ENCODE measurements around the gene RPL41. TPM values are rescaled to one million over a fixed set of nuclear protein-coding genes. Genes with fewer than 3 reads are reported as not detected.

Gene RPL41
- 1,000 to 10,000 TPM in 1 of 2 donors, 100 to 1,000 TPM in 1; 979 to 1,323 TPM for total RNA-seq
- polyA plus RNA-seq: 1,000 to 10,000 TPM; 1,640 to 2,155 TPM

DNA sequence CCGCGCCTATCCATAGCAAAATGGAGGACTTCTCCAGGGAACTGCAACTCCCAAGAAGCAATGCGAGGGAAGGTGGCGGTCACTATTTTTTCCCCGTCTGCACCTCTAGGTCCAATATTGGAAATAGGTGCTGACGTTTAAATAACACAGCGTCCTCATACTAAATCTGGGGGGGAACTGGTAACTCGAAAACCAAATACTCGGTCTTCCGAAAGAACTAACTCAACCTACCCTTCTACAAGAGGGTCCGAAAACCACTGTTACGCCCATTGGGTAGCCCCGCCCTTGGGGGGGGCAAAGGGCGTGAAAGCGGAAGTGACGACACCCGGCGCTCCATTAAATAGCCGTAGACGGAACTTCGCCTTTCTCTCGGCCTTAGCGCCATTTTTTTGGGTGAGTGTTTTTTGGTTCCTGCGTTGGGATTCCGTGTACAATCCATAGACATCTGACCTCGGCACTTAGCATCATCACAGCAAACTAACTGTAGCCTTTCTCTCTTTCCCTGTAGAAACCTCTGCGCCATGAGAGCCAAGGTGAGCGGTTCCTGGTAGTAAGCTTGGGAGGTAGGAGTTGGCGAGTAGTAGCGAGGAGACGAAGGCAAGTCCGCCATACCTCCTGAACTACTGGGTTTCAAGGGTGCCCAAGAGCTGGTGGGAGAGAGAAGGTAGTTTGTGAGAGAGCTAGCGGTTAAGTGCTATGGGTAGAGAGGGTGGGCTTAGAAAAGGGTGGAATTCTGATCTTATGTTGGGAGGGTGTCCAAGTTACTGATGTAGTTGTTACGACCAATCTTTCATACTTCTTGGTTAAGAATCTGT lies at the start of gene RPL41:
Gene RPL41 (plus strand): TSS at position 367 of the 815 bp plus-strand sequence.
- no peaks in the 10 kb centered on the region for H3K27me3 ChIP-seq (ENCODE audit: control insufficient read depth in 4 of 4, insufficient read depth in 4 of 4, low read length in 3 of 4)
- H3K36me3 ChIP-seq (ENCODE audit: control insufficient read depth in 4 of 4, insufficient read depth in 3 of 4, low read depth in 1 of 4, low read length in 3 of 4): peaks cover 3 to 19% (median 11%) of the 10 kb centered on the region in 4 donors
- WGBS: under 1% methylated on average over 34 of the region's 34 CpGs
- H3K4me1 ChIP-seq (ENCODE audit: control insufficient read depth in 4 of 4, insufficient read depth in 4 of 4, low read length in 3 of 4): peaks cover 22 to 40% (median 30%) of the 10 kb centered on the region in 4 donors
- H3K4me3 ChIP-seq (ENCODE audit: low read depth in 1 of 3, low read length in 3 of 3): peak within 1 kb of the TSS; percentile 49 to 97 (median 95)
- H3K9me3 ChIP-seq (ENCODE audit: control insufficient read depth in 4 of 4, low read length in 3 of 4): no peaks in the 10 kb centered on the region
- peak; percentile 98 for DNase-seq (ENCODE audit: low spot score)
- peak within 1 kb of the TSS; percentile 93 to 96 for H3K27ac ChIP-seq (ENCODE audit: low read depth in 1 of 2, low read length in 2 of 2)
- peak within 1 kb of the TSS; percentile 69 to 98 for H3K9ac ChIP-seq (ENCODE audit: low read depth in 1 of 2, low read length in 2 of 2)
- TF ChIP-seq, protein P1, sequence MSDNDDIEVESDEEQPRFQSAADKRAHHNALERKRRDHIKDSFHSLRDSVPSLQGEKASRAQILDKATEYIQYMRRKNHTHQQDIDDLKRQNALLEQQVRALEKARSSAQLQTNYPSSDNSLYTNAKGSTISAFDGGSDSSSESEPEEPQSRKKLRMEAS (IDR thresholded peaks at IDR 0.05): peak; percentile 49
- TF ChIP-seq RAD21 (IDR thresholded peaks at IDR 0.05): peak in 1 of 2 donors; percentile 33
- TF ChIP-seq SP1 (IDR thresholded peaks at IDR 0.05): peak; percentile 69
- TF ChIP-seq FOXA2 (IDR thresholded peaks at IDR 0.05): no peak
- TF ChIP-seq EGR1 (IDR thresholded peaks at IDR 0.05; ENCODE audit: low read depth in 2 of 2): peak; percentile 21 to 49
- TF ChIP-seq JUND (IDR thresholded peaks at IDR 0.05): peak; percentile 41 to 55
- TF ChIP-seq NR2F2 (IDR thresholded peaks at IDR 0.05): peak; percentile 60
- TF ChIP-seq RXRA (IDR thresholded peaks at IDR 0.05): peak; percentile 4 to 35
- peak; percentile 95 for TF ChIP-seq REST (IDR thresholded peaks at IDR 0.05)
- TF ChIP-seq HNF4G (IDR thresholded peaks at IDR 0.05): no peak
- TF ChIP-seq, protein P2, sequence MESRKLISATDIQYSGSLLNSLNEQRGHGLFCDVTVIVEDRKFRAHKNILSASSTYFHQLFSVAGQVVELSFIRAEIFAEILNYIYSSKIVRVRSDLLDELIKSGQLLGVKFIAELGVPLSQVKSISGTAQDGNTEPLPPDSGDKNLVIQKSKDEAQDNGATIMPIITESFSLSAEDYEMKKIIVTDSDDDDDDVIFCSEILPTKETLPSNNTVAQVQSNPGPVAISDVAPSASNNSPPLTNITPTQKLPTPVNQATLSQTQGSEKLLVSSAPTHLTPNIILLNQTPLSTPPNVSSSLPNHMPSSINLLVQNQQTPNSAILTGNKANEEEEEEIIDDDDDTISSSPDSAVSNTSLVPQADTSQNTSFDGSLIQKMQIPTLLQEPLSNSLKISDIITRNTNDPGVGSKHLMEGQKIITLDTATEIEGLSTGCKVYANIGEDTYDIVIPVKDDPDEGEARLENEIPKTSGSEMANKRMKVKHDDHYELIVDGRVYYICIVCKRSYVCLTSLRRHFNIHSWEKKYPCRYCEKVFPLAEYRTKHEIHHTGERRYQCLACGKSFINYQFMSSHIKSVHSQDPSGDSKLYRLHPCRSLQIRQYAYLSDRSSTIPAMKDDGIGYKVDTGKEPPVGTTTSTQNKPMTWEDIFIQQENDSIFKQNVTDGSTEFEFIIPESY (IDR thresholded peaks at IDR 0.05): peak; percentile 49
- peak; percentile 96 for TF ChIP-seq GABPA (IDR thresholded peaks at IDR 0.05 in 1 of 2, conservative IDR thresholded peaks at IDR 0.05 in 1 of 2)
- TF ChIP-seq TAF1 (conservative IDR thresholded peaks at IDR 0.05): peak; percentile 92
- TF ChIP-seq ATF3 (IDR thresholded peaks at IDR 0.05): peak; percentile 66
- peak; percentile 52 to 61 for TF ChIP-seq HNF4A (conservative IDR thresholded peaks at IDR 0.05)
- TF ChIP-seq, protein P3, sequence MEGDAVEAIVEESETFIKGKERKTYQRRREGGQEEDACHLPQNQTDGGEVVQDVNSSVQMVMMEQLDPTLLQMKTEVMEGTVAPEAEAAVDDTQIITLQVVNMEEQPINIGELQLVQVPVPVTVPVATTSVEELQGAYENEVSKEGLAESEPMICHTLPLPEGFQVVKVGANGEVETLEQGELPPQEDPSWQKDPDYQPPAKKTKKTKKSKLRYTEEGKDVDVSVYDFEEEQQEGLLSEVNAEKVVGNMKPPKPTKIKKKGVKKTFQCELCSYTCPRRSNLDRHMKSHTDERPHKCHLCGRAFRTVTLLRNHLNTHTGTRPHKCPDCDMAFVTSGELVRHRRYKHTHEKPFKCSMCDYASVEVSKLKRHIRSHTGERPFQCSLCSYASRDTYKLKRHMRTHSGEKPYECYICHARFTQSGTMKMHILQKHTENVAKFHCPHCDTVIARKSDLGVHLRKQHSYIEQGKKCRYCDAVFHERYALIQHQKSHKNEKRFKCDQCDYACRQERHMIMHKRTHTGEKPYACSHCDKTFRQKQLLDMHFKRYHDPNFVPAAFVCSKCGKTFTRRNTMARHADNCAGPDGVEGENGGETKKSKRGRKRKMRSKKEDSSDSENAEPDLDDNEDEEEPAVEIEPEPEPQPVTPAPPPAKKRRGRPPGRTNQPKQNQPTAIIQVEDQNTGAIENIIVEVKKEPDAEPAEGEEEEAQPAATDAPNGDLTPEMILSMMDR (IDR thresholded peaks at IDR 0.05; ENCODE audit: low read depth, low read length, missing input control): no peak
- TF ChIP-seq FOXA1 (IDR thresholded peaks at IDR 0.05): peak; percentile 28
- peak; percentile 98 for TF ChIP-seq YY1 (IDR thresholded peaks at IDR 0.05)

All from liver (tissue), 9 donors.